ENCODE data around the gene BLM. TPM values are rescaled to one million over a fixed set of nuclear protein-coding genes. Genes with fewer than 3 reads are reported as not detected.

BLM gene
- total RNA-seq, 1 donor, result 1.4 TPM

GRCh38 chr15:90812958-90813265 lies 95.8 kb downstream of the BLM start:
- no peak overlapping the region for H3K4me3 ChIP-seq (ENCODE audit: insufficient read depth, low read length)
- H3K79me2 ChIP-seq (ENCODE audit: insufficient read depth, low read length), result no peaks in the 10 kb centered on the region
- DNase-seq (ENCODE audit: insufficient read length, low spot score, missing footprints), result peak; percentile 59
- no peak for TF ChIP-seq CTCF (IDR thresholded peaks at IDR 0.05; ENCODE audit: extremely low read depth, low read depth, low read length)
- no peaks in the 10 kb centered on the region for H3K9me3 ChIP-seq (ENCODE audit: low read depth, low read length)
- H3K27me3 ChIP-seq (ENCODE audit: insufficient read depth, low read length), result no peaks in the 10 kb centered on the region
- H3K4me1 ChIP-seq (ENCODE audit: insufficient read depth, low read length), result peaks cover 5% of the 10 kb centered on the region
- no peak overlapping the region for H2AFZ ChIP-seq (ENCODE audit: low read length)
- no peaks in the 10 kb centered on the region for H3K36me3 ChIP-seq (ENCODE audit: insufficient read depth, low read length)
- H4K20me1 ChIP-seq (ENCODE audit: insufficient read depth, low read length), result no peaks in the 10 kb centered on the region
- H3K4me2 ChIP-seq (ENCODE audit: insufficient read depth, low read length), result no peak overlapping the region
- no peak overlapping the region for H3K27ac ChIP-seq (ENCODE audit: low read depth, low read length)

GRCh38 chr15:90813796-90814190 lies 96.6 kb downstream of the BLM start:
- DNase-seq (ENCODE audit: insufficient read length, low spot score, missing footprints), result peak; percentile 45
- H3K4me3 ChIP-seq (ENCODE audit: insufficient read depth, low read length), result no peak overlapping the region
- no peaks in the 10 kb centered on the region for H4K20me1 ChIP-seq (ENCODE audit: insufficient read depth, low read length)
- no peaks in the 10 kb centered on the region for H3K9me3 ChIP-seq (ENCODE audit: low read depth, low read length)
- no peaks in the 10 kb centered on the region for H3K79me2 ChIP-seq (ENCODE audit: insufficient read depth, low read length)
- H3K36me3 ChIP-seq (ENCODE audit: insufficient read depth, low read length), result no peaks in the 10 kb centered on the region
- no peak overlapping the region for H3K27ac ChIP-seq (ENCODE audit: low read depth, low read length)
- no peaks in the 10 kb centered on the region for H3K27me3 ChIP-seq (ENCODE audit: insufficient read depth, low read length)
- no peak for TF ChIP-seq CTCF (IDR thresholded peaks at IDR 0.05; ENCODE audit: extremely low read depth, low read depth, low read length)
- peak overlapping the region; percentile 88 for H2AFZ ChIP-seq (ENCODE audit: low read length)
- H3K4me1 ChIP-seq (ENCODE audit: insufficient read depth, low read length), result peaks cover 5% of the 10 kb centered on the region
- peak overlapping the region; percentile 11 for H3K4me2 ChIP-seq (ENCODE audit: insufficient read depth, low read length)

GRCh38 chr15:90814191-90814821 lies 97.2 kb downstream of the BLM start:
- Histone ChIP-seq H3K36me3 (ENCODE audit: insufficient read depth, low read length) (no peaks in the 10 kb centered on the region), H3K4me3 (ENCODE audit: insufficient read depth, low read length) (no peak overlapping the region), H4K20me1 (ENCODE audit: insufficient read depth, low read length) (no peaks in the 10 kb centered on the region), H3K79me2 (ENCODE audit: insufficient read depth, low read length) (no peaks in the 10 kb centered on the region), H3K4me2 (ENCODE audit: insufficient read depth, low read length) (peak overlapping the region; percentile 11), H3K9me3 (ENCODE audit: low read depth, low read length) (no peaks in the 10 kb centered on the region), H3K4me1 (ENCODE audit: insufficient read depth, low read length) (peaks cover 5% of the 10 kb centered on the region), H3K27ac (ENCODE audit: low read depth, low read length) (no peak overlapping the region), H3K27me3 (ENCODE audit: insufficient read depth, low read length) (no peaks in the 10 kb centered on the region), H2AFZ (ENCODE audit: low read length) (peak overlapping the region; percentile 88)
- TF ChIP-seq CTCF (IDR thresholded peaks at IDR 0.05; ENCODE audit: extremely low read depth, low read depth, low read length), result no peak
- DNase-seq (ENCODE audit: insufficient read length, low spot score, missing footprints), result peak; percentile 69

DNA sequence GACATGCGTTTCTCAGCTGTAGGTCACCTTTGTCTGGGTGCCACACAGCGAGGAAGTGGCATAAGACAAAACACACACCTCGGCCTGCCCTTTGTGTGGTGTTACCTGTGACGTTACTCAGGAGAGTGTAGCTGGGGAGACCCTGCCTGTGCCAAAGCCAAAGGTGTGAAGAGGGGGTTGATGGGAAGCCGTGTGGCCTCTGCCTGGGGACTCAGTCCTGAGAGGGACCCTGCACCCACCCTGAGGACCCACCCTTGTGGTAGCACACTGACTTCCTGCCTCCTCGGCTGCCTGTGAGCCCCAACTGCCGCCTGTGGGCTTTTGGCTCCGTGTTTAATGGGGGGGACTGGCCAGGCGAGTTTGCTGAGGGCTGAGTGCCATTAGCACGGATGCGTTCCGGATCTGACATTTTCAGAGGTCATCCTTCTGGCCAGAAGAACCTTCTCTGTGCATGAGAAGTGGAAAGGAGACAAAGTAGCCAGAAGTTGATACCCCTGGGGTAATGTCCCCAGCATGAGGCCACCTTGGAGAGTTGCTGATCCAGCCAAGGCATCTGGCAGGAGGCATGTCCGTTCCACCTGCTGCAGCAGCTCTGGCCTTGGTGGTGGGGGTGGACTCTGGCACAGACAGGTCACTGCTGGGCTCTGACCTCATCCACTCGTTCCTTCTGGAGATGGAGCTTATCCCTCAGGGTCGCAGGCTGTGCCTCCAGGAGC lies 99.4 kb downstream of the BLM start:
- Histone ChIP-seq H2AFZ (ENCODE audit: low read length) (no peak overlapping the region), H3K4me1 (ENCODE audit: insufficient read depth, low read length) (peaks cover 5% of the 10 kb centered on the region), H4K20me1 (ENCODE audit: insufficient read depth, low read length) (no peaks in the 10 kb centered on the region), H3K36me3 (ENCODE audit: insufficient read depth, low read length) (no peaks in the 10 kb centered on the region), H3K9me3 (ENCODE audit: low read depth, low read length) (no peaks in the 10 kb centered on the region), H3K4me2 (ENCODE audit: insufficient read depth, low read length) (no peak overlapping the region), H3K4me3 (ENCODE audit: insufficient read depth, low read length) (no peak overlapping the region), H3K79me2 (ENCODE audit: insufficient read depth, low read length) (no peaks in the 10 kb centered on the region), H3K27ac (ENCODE audit: low read depth, low read length) (no peak overlapping the region), H3K27me3 (ENCODE audit: insufficient read depth, low read length) (no peaks in the 10 kb centered on the region)
- no peak for TF ChIP-seq CTCF (IDR thresholded peaks at IDR 0.05; ENCODE audit: extremely low read depth, low read depth, low read length)
- DNase-seq (ENCODE audit: insufficient read length, low spot score, missing footprints), result peak; percentile 43
